Measurements from ENCODE around the gene TMEM192.

DNA sequence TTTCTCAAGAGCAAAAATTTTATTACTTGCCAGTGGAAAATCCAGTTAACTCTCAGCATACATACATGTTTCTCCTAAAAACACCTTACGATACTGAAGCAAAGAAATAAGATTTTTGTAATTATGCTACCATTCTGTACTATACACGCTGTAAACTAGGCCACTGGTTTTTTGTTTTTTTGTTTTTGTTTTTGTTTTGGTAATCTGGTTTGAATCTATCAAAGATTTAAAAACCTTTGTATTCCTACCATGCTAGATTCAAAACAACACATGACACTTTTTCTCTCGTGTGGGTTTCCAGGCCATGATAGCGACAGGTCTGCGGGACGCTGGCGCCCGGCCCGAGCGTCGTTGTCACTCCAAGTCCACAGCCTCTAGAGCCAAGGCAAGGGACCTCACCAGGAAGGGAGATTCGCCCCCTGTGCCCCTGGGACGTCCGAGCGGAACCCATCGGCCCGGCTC, 723 bp downstream of the TMEM192 start:
- TF ChIP-seq, protein P1, sequence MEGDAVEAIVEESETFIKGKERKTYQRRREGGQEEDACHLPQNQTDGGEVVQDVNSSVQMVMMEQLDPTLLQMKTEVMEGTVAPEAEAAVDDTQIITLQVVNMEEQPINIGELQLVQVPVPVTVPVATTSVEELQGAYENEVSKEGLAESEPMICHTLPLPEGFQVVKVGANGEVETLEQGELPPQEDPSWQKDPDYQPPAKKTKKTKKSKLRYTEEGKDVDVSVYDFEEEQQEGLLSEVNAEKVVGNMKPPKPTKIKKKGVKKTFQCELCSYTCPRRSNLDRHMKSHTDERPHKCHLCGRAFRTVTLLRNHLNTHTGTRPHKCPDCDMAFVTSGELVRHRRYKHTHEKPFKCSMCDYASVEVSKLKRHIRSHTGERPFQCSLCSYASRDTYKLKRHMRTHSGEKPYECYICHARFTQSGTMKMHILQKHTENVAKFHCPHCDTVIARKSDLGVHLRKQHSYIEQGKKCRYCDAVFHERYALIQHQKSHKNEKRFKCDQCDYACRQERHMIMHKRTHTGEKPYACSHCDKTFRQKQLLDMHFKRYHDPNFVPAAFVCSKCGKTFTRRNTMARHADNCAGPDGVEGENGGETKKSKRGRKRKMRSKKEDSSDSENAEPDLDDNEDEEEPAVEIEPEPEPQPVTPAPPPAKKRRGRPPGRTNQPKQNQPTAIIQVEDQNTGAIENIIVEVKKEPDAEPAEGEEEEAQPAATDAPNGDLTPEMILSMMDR (IDR thresholded peaks at IDR 0.05; ENCODE audit: low read depth, low read length, missing input control), result no peak
- TF ChIP-seq, protein P2, sequence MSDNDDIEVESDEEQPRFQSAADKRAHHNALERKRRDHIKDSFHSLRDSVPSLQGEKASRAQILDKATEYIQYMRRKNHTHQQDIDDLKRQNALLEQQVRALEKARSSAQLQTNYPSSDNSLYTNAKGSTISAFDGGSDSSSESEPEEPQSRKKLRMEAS (IDR thresholded peaks at IDR 0.05), result no peak
- no peak for TF ChIP-seq RAD21 (IDR thresholded peaks at IDR 0.05)
- TF ChIP-seq, protein P3, sequence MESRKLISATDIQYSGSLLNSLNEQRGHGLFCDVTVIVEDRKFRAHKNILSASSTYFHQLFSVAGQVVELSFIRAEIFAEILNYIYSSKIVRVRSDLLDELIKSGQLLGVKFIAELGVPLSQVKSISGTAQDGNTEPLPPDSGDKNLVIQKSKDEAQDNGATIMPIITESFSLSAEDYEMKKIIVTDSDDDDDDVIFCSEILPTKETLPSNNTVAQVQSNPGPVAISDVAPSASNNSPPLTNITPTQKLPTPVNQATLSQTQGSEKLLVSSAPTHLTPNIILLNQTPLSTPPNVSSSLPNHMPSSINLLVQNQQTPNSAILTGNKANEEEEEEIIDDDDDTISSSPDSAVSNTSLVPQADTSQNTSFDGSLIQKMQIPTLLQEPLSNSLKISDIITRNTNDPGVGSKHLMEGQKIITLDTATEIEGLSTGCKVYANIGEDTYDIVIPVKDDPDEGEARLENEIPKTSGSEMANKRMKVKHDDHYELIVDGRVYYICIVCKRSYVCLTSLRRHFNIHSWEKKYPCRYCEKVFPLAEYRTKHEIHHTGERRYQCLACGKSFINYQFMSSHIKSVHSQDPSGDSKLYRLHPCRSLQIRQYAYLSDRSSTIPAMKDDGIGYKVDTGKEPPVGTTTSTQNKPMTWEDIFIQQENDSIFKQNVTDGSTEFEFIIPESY (IDR thresholded peaks at IDR 0.05), result no peak
- no peak for TF ChIP-seq RXRA (IDR thresholded peaks at IDR 0.05)
- no peak for TF ChIP-seq ATF3 (IDR thresholded peaks at IDR 0.05)
- TF ChIP-seq TAF1 (conservative IDR thresholded peaks at IDR 0.05), result no peak
- TF ChIP-seq, protein P4, sequence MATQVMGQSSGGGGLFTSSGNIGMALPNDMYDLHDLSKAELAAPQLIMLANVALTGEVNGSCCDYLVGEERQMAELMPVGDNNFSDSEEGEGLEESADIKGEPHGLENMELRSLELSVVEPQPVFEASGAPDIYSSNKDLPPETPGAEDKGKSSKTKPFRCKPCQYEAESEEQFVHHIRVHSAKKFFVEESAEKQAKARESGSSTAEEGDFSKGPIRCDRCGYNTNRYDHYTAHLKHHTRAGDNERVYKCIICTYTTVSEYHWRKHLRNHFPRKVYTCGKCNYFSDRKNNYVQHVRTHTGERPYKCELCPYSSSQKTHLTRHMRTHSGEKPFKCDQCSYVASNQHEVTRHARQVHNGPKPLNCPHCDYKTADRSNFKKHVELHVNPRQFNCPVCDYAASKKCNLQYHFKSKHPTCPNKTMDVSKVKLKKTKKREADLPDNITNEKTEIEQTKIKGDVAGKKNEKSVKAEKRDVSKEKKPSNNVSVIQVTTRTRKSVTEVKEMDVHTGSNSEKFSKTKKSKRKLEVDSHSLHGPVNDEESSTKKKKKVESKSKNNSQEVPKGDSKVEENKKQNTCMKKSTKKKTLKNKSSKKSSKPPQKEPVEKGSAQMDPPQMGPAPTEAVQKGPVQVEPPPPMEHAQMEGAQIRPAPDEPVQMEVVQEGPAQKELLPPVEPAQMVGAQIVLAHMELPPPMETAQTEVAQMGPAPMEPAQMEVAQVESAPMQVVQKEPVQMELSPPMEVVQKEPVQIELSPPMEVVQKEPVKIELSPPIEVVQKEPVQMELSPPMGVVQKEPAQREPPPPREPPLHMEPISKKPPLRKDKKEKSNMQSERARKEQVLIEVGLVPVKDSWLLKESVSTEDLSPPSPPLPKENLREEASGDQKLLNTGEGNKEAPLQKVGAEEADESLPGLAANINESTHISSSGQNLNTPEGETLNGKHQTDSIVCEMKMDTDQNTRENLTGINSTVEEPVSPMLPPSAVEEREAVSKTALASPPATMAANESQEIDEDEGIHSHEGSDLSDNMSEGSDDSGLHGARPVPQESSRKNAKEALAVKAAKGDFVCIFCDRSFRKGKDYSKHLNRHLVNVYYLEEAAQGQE (IDR thresholded peaks at IDR 0.05), result no peak
- no peak for TF ChIP-seq GABPA (IDR thresholded peaks at IDR 0.05 in 1 of 2, conservative IDR thresholded peaks at IDR 0.05 in 1 of 2)
- TF ChIP-seq HNF4G (IDR thresholded peaks at IDR 0.05), result no peak
- no peak for TF ChIP-seq FOXA1 (IDR thresholded peaks at IDR 0.05)
- TF ChIP-seq YY1 (IDR thresholded peaks at IDR 0.05), result no peak
- no peak for TF ChIP-seq SP1 (IDR thresholded peaks at IDR 0.05)

All from liver (tissue), 3 donors.